ENCODE data around the gene FZD10.

DNA sequence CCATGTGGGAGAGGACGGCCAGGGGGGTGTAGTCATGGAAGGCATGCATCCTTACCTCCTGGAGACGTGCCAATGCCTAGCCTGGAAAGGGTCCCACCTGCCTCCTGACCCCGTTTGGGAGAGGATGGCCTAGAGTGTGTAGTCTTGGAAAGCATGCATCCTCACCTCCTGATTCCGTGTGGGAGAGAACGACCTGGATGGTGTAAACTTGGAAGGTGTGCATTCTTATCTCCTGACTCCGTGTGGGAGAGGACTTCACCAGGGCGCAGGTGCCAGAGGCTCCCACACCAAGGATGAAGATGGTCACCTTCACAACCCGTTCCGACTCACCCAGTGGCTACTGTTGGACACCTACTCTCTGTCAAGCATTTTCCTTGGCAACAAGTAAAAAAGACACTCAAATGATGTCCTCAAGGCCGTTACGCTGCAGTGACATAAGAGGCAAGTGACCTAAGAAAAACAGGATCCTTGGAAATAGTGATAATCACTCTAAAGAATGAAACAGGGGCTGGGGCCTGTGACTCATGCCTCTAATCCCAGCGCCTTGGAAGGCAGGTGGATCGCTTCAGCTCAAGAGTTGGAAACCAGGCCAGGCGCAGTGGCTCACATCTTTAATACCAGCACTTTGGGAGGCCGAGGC lies 37.5 kb upstream of the FZD10 start:
- TF ChIP-seq, protein P1, sequence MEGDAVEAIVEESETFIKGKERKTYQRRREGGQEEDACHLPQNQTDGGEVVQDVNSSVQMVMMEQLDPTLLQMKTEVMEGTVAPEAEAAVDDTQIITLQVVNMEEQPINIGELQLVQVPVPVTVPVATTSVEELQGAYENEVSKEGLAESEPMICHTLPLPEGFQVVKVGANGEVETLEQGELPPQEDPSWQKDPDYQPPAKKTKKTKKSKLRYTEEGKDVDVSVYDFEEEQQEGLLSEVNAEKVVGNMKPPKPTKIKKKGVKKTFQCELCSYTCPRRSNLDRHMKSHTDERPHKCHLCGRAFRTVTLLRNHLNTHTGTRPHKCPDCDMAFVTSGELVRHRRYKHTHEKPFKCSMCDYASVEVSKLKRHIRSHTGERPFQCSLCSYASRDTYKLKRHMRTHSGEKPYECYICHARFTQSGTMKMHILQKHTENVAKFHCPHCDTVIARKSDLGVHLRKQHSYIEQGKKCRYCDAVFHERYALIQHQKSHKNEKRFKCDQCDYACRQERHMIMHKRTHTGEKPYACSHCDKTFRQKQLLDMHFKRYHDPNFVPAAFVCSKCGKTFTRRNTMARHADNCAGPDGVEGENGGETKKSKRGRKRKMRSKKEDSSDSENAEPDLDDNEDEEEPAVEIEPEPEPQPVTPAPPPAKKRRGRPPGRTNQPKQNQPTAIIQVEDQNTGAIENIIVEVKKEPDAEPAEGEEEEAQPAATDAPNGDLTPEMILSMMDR (IDR thresholded peaks at IDR 0.05) = no peak
- no peak for TF ChIP-seq POLR2A (IDR thresholded peaks at IDR 0.05)

All from testis (tissue), 2 donors.